ENCODE results near the gene ATOH8.

Gene ATOH8

GRCh38 chr2:85732467-85733120 is 21.2 kb upstream of the ATOH8 start:
- TF ChIP-seq, protein P1, sequence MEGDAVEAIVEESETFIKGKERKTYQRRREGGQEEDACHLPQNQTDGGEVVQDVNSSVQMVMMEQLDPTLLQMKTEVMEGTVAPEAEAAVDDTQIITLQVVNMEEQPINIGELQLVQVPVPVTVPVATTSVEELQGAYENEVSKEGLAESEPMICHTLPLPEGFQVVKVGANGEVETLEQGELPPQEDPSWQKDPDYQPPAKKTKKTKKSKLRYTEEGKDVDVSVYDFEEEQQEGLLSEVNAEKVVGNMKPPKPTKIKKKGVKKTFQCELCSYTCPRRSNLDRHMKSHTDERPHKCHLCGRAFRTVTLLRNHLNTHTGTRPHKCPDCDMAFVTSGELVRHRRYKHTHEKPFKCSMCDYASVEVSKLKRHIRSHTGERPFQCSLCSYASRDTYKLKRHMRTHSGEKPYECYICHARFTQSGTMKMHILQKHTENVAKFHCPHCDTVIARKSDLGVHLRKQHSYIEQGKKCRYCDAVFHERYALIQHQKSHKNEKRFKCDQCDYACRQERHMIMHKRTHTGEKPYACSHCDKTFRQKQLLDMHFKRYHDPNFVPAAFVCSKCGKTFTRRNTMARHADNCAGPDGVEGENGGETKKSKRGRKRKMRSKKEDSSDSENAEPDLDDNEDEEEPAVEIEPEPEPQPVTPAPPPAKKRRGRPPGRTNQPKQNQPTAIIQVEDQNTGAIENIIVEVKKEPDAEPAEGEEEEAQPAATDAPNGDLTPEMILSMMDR (IDR thresholded peaks at IDR 0.05; ENCODE audit: low read depth, low read length) = no peak
- H3K4me3 ChIP-seq (ENCODE audit: low read depth, low read length) = no peak overlapping the region

DNA sequence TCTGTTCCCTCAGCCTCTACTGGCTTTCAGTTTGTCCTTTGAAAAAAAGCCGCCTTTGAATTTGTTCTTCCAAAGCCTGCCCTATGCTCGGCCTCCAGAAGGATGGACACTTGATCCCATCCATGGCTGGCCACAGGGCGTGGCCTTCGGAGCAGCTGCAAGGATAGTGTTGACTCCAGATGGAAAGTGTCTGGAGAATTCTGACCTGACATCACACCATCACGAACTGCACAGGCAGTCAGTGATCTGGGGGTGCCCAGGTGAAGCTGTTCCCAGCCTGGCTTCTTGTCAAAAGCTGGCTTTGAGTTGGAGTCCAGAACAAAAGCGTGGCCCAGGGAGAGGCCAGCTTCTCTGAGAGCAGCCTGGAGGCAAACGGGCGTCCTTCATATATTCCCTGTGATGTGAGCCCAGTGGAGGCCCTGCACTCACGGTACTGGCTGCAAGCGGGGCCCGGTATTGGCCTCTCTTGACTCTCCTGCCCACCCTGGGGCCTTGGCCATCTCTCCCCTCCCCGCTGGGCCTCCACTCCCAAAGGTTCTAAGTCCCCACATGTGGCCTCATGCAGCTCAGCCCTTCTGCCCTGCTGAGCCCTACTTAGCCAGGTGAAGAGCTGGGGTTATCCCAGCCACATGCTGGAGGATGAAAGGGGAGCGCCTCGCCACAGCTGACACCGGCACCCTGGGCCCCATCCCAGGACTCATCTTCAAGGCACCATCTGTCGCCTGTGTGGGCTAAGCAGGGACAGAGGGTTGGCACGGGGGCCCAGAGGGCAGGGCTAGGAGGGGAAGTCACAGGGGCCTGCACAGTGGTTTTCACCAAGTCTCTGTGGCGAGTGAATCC is 20.4 kb upstream of the ATOH8 start:
- H3K4me3 ChIP-seq (ENCODE audit: low read depth, low read length) = no peak overlapping the region
- TF ChIP-seq, protein P1 (IDR thresholded peaks at IDR 0.05; ENCODE audit: low read depth, low read length) = no peak

- H3K4me3 ChIP-seq (ENCODE audit: low read depth, low read length) = no peak overlapping the region
- TF ChIP-seq, protein P1 (IDR thresholded peaks at IDR 0.05; ENCODE audit: low read depth, low read length) = no peak
These were observed 19.8 kb upstream of the ATOH8 start for GRCh38 chr2:85734015-85734414.

DNA sequence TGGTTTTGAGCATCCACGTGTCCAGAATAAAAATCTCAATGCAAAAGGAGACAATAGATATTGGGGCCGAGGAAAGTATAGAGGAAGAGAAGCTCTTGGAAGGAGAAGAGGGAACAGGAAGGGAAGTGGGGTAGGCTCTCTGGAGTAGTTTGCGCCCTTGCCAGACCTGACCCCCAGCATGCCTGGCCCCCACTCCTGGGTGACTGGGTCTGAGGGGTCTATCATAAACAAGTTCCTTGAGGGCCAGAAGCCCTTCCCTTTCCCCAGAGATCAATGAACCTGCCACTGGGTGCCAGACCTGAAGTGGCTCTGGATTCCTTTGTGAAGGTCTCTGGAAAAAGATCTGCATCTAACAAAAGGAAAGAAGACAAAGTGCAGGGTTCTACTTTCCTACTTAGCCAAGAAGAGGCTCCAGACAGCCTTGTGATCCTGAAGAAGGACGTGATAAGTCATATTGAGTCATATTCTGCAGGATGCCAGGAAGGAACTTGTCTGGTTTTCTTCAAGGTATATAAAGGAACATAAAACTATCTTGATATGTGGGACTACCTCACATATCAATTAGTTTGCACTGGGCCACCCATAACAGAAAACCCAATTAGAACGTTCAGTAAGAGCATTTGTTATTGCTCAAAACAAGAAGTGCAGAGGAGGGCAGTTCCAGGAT is 18.7 kb upstream of the ATOH8 start:
- H3K4me3 ChIP-seq (ENCODE audit: low read depth, low read length) = no peak overlapping the region
- TF ChIP-seq, protein P1 (IDR thresholded peaks at IDR 0.05; ENCODE audit: low read depth, low read length) = no peak

GRCh38 chr2:85735691-85736090 is 18.1 kb upstream of the ATOH8 start:
- TF ChIP-seq, protein P1 (IDR thresholded peaks at IDR 0.05; ENCODE audit: low read depth, low read length) = no peak

GRCh38 chr2:85736456-85737355 is 17.1 kb upstream of the ATOH8 start:
- TF ChIP-seq, protein P1 (IDR thresholded peaks at IDR 0.05; ENCODE audit: low read depth, low read length) = no peak
- no peak overlapping the region for H3K4me3 ChIP-seq (ENCODE audit: low read depth, low read length)

More at GRCh38 chr2:85735691-85736090, 18.1 kb upstream of the ATOH8 start:
- no peak overlapping the region for H3K4me3 ChIP-seq (ENCODE audit: low read depth, low read length)

Data from WI38 (cell line).